NCI-H526 (cell line): ENCODE results near the gene GATA6.
A peak's percentile ranks its signal among the peaks of the same experiment; 100 is the strongest.

Source experiments
- DNase-seq, 2 experiments: peaks; one replicate each; lab custom pipeline; 2025; lab: John Stamatoyannopoulos, UW

GATA6 gene

GRCh38 chr18:22169011-22169888 lies at the start of gene GATA6:
Gene GATA6 (plus strand): TSS chr18:22169589. CDS start chr18:22171145, 1,556 bp downstream.
- DNase-seq, result peak; percentile 86 to 91

GRCh38 chr18:22124970-22125369 lies 44.4 kb upstream of the GATA6 start:
- no peak for DNase-seq

- DNase-seq, result no peak
These were observed 40.4 kb upstream of the GATA6 start for GRCh38 chr18:22128954-22129353.

- no peak for DNase-seq
These were observed 39.6 kb upstream of the GATA6 start for GRCh38 chr18:22129778-22130177.

GRCh38 chr18:22132258-22132657 lies 37.1 kb upstream of the GATA6 start:
- DNase-seq, result no peak

GRCh38 chr18:22132763-22133162 lies 36.6 kb upstream of the GATA6 start:
- no peak for DNase-seq

GRCh38 chr18:22136395-22136794 lies 33.0 kb upstream of the GATA6 start:
- DNase-seq, result no peak

- DNase-seq, result no peak
These were observed 28.2 kb upstream of the GATA6 start for GRCh38 chr18:22141211-22141610.

GRCh38 chr18:22143347-22144340 lies 25.7 kb upstream of the GATA6 start:
- DNase-seq, result no peak

GRCh38 chr18:22145160-22145559 lies 24.2 kb upstream of the GATA6 start:
- no peak for DNase-seq

- no peak for DNase-seq
These were observed 19.7 kb upstream of the GATA6 start for GRCh38 chr18:22149710-22150109.

GRCh38 chr18:22152093-22152492 lies 17.3 kb upstream of the GATA6 start:
- no peak for DNase-seq

- DNase-seq, result no peak
These were observed 16.0 kb upstream of the GATA6 start for GRCh38 chr18:22153428-22153827.

GRCh38 chr18:22155584-22155983 lies 13.8 kb upstream of the GATA6 start:
- DNase-seq, result no peak

- DNase-seq, result no peak
These were observed 10.4 kb upstream of the GATA6 start for GRCh38 chr18:22159014-22159413.

- no peak for DNase-seq
These were observed 8.3 kb upstream of the GATA6 start for GRCh38 chr18:22161090-22161489.

GRCh38 chr18:22163416-22164161 lies 5.8 kb upstream of the GATA6 start:
- DNase-seq, result no peak

GRCh38 chr18:22164337-22165048 lies 4.9 kb upstream of the GATA6 start:
- no peak for DNase-seq

- DNase-seq, result no peak
These were observed 4.3 kb upstream of the GATA6 start for GRCh38 chr18:22165049-22165602.

GRCh38 chr18:22165603-22166068 lies 3.8 kb upstream of the GATA6 start:
- no peak for DNase-seq
